Activated T-cell treated with anti-CD3 and anti-CD28 coated beads, Interleukin-2, amount 50 U/mL, for 72 hours (primary cell): ENCODE measurements around the gene MIOS. TPM values are rescaled to one million over a fixed set of nuclear protein-coding genes. Genes with fewer than 3 reads are reported as not detected.
"Not testable (repeated sequence)": the region's sequence is repeated elsewhere in the genome, so short reads cannot be mapped to it uniquely, and the experiment has no call there.

ENCODE experiments used
- ATAC-seq, 2 donors: fragments of 150-1000 bp; cut with Tn5 transposase; replicated peaks in 1 of 2; 2 replicates each; pipeline ENCODE4 v1.10.0; 2021; ENCODE audit warnings: moderate library complexity in 2 of 2, mild to moderate bottlenecking in 1 of 2
- DNase-seq, 2 donors: peaks; one replicate each; pipeline ENCODE4 v3.0.0; 2021 to 2022; ENCODE audit warnings: mixed read lengths in 1 of 2
- H3K27ac Mint-ChIP-seq: one replicate; pipeline ENCODE4 v1.8.0; 2022; ENCODE audit warnings: mild to moderate bottlenecking, moderate library complexity, mixed read lengths
- H3K27me3 Mint-ChIP-seq: one replicate; pipeline ENCODE4 v1.8.0; 2022; ENCODE audit warnings: low read depth, mixed read lengths
- H3K36me3 Mint-ChIP-seq, 2 donors: one replicate each; pipeline ENCODE4 v1.8.0; 2022; ENCODE audit warnings: mixed read lengths in 2 of 2, mild to moderate bottlenecking in 1 of 2; ENCODE audit not compliant: insufficient read depth in 2 of 2
- H3K4me1 Mint-ChIP-seq: one replicate; pipeline ENCODE4 v1.8.0; 2022; ENCODE audit warnings: low read depth, mixed read lengths
- H3K4me3 Mint-ChIP-seq, 2 donors: one replicate each; pipeline ENCODE4 v1.8.0; 2022; ENCODE audit warnings: mild to moderate bottlenecking in 2 of 2, mixed read lengths in 2 of 2, moderate library complexity in 2 of 2
- H3K9me3 Mint-ChIP-seq, 2 donors: one replicate each; pipeline ENCODE4 v1.8.0; 2022; ENCODE audit warnings: mixed read lengths in 2 of 2
- total RNA-seq, 2 donors: library from RNA; stranded (reverse); gene quantifications; one replicate each; pipeline ENCODE4 v1.2.3, GENCODE V29; 2022

MIOS gene
- total RNA-seq, 2 donors from 2014 or later: 49.5 to 60.7 TPM

GRCh38 chr7:7647495-7648036 lies 80.9 kb downstream of the MIOS start:
- no peak for ATAC-seq
- Mint-ChIP-seq H3K36me3 (peaks cover 4 to 20% of the 10 kb centered on the region in 2 donors), H3K27ac (no peak overlapping the region), H3K27me3 (no peaks in the 10 kb centered on the region), H3K9me3 (no peaks in the 10 kb centered on the region), H3K4me3 (no peak overlapping the region), H3K4me1 (peaks cover 48% of the 10 kb centered on the region)
- DNase-seq: no peak

GRCh38 chr7:7650682-7651206 lies 84.1 kb downstream of the MIOS start:
- DNase-seq (no peak), ATAC-seq (no peak)
- H3K36me3 Mint-ChIP-seq: peaks cover 1 to 3% of the 10 kb centered on the region in 2 donors
- no peaks in the 10 kb centered on the region for H3K9me3 Mint-ChIP-seq
- H3K27ac Mint-ChIP-seq: no peak overlapping the region
- no peaks in the 10 kb centered on the region for H3K27me3 Mint-ChIP-seq
- H3K4me1 Mint-ChIP-seq: peaks cover 49% of the 10 kb centered on the region
- no peak overlapping the region for H3K4me3 Mint-ChIP-seq

GRCh38 chr7:7651479-7651878 lies 84.8 kb downstream of the MIOS start:
- H3K4me1 Mint-ChIP-seq: peaks cover 42% of the 10 kb centered on the region
- H3K27ac Mint-ChIP-seq: no peak overlapping the region
- peaks cover 1 to 3% of the 10 kb centered on the region in 2 donors for H3K36me3 Mint-ChIP-seq
- H3K27me3 Mint-ChIP-seq: no peaks in the 10 kb centered on the region
- ATAC-seq (no peak), DNase-seq (no peak)
- no peak overlapping the region for H3K4me3 Mint-ChIP-seq
- H3K9me3 Mint-ChIP-seq: peaks cover 0 to 1% of the 10 kb centered on the region in 2 donors

GRCh38 chr7:7652798-7653540 lies 86.3 kb downstream of the MIOS start:
- peaks cover 2 to 9% of the 10 kb centered on the region in 2 donors for H3K9me3 Mint-ChIP-seq
- DNase-seq (no peak), ATAC-seq (no peak)
- H3K27ac Mint-ChIP-seq: no peak overlapping the region
- peaks cover 7 to 17% of the 10 kb centered on the region in 2 donors for H3K36me3 Mint-ChIP-seq
- H3K4me1 Mint-ChIP-seq: peaks cover 30% of the 10 kb centered on the region
- H3K27me3 Mint-ChIP-seq: no peaks in the 10 kb centered on the region
- no peak overlapping the region for H3K4me3 Mint-ChIP-seq

GRCh38 chr7:7653593-7654187 lies 87.0 kb downstream of the MIOS start:
- Mint-ChIP-seq H3K9me3 (peaks cover 7 to 9% of the 10 kb centered on the region in 2 donors), H3K36me3 (peaks cover 12 to 22% of the 10 kb centered on the region in 2 donors), H3K27me3 (no peaks in the 10 kb centered on the region), H3K27ac (no peak overlapping the region), H3K4me1 (peaks cover 30% of the 10 kb centered on the region), H3K4me3 (no peak overlapping the region)
- ATAC-seq (no peak), DNase-seq (peak; percentile 27 to 38)

- peaks cover 23 to 35% of the 10 kb centered on the region in 2 donors for H3K36me3 Mint-ChIP-seq
- no peak overlapping the region for H3K4me3 Mint-ChIP-seq
- peaks cover 18 to 21% of the 10 kb centered on the region in 2 donors for H3K9me3 Mint-ChIP-seq
- ATAC-seq (no peak), DNase-seq (no peak)
- no peak overlapping the region for H3K27ac Mint-ChIP-seq
- H3K27me3 Mint-ChIP-seq: no peaks in the 10 kb centered on the region
- H3K4me1 Mint-ChIP-seq: peaks cover 30% of the 10 kb centered on the region
These were observed 88.5 kb downstream of the MIOS start for GRCh38 chr7:7654964-7655715.

GRCh38 chr7:7656459-7656858 lies 89.8 kb downstream of the MIOS start:
- ATAC-seq, H3K4me3 Mint-ChIP-seq, DNase-seq, H3K27me3 Mint-ChIP-seq, H3K27ac Mint-ChIP-seq: not testable (repeated sequence)
- Mint-ChIP-seq H3K9me3 (peaks cover 19 to 23% of the 10 kb centered on the region in 2 donors), H3K4me1 (peaks cover 30% of the 10 kb centered on the region), H3K36me3 (peaks cover 23 to 38% of the 10 kb centered on the region in 2 donors)

Other genes starting within 250 kb of the MIOS start
- under 1 TPM; 0.16 to 0.29 TPM for gene COL28A1, start 31.0 kb upstream of the MIOS start, total RNA-seq
- 10 to 100 TPM; 23.7 to 31.4 TPM for gene UMAD1, start 73.9 kb downstream of the MIOS start, total RNA-seq
- gene RPA3, start 151.7 kb downstream of the MIOS start, total RNA-seq: 100 to 1,000 TPM; 101 to 103 TPM